Measurements from ENCODE around the gene CNIH1. TPM values are rescaled to one million over a fixed set of nuclear protein-coding genes. Genes with fewer than 3 reads are reported as not detected.

CNIH1 gene
- total and polyA plus RNA-seq, 8 donors: 4.7 to 78.5 (median 34.6) TPM

DNA sequence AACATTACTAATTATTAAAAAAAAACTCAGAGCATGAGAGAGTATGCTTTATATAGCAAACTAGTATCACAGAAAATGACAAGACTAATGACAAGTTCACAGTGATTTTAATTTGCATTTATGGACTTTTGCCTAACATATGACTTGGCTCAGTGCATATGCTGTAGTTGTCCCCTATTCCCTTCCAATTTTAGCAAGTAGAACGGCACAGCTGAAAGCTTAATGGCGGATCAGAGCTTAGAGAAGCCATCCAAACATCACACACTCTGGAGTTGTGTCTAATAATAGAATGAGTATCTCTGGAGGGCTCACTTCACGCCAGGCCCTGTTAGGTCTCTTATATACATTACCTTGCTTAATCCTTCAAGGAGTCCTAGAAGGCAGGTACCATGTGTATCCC, 13.3 kb downstream of the CNIH1 start:
- intact Hi-C loops (cut with DNase I; ENCODE audit: low total_unique reads): no loop called here

DNA sequence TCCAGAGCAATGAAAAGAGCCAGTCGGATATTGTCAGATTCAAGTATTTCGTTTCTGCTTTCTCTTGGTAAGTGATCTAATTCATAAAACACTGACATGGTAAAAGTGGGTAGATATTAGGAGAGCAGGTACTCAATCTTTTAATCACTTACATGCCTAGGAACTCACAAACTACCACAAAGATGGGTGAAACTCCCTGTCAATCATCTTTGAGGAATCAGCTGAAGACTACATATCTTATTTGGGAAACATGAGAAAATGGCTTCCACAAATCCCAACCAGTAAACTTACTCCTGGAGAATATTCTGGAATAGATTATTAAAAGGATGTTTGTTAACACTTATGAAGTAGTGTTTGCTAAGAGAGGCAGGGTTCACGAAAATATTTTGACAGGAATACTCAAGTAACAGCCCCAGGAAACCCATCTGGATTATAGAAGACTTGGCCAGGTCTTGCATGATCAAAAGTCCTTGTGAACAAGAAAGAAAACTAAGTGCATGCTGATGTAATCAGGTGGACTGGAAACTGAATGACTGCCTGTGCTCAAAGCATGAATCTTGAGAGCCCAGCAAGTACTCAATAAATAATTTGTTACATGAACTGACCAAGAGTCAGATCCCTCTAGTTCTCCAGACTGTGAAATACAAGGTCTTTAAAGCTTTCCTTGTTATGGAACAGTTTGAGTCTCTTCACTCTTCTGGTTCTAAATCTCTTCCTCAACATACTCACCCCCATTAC, 15.5 kb downstream of the CNIH1 start:
- peaks cover 0 to 2% (median 0%) of the 10 kb centered on the region in 4 donors for H3K4me1 ChIP-seq
- no peak for TF ChIP-seq POLR2A (IDR thresholded peaks at IDR 0.05)
- no peak overlapping the region for H3K4me3 ChIP-seq
- no peak overlapping the region for H3K27ac ChIP-seq
- DNase-seq: no peak
- no peaks in the 10 kb centered on the region for H3K27me3 ChIP-seq
- peaks cover 20 to 68% (median 57%) of the 10 kb centered on the region in 4 donors for H3K36me3 ChIP-seq
- intact Hi-C loops (cut with DNase I; ENCODE audit: low total_unique reads): no loop called here
- no peaks in the 10 kb centered on the region for H3K9me3 ChIP-seq
- WGBS, 5 donors: 78 to 86% (median 82%) methylated on average over 3 of the region's 3 CpGs

More for the DNA sequence above, 13.3 kb downstream of the CNIH1 start:
- no peaks in the 10 kb centered on the region for H3K4me1 ChIP-seq
- no peaks in the 10 kb centered on the region for H3K27me3 ChIP-seq
- no peak for TF ChIP-seq POLR2AphosphoS5 (IDR thresholded peaks at IDR 0.05)
- no peak for TF ChIP-seq POLR2A (IDR thresholded peaks at IDR 0.05)
- no peak for TF ChIP-seq EP300 (IDR thresholded peaks at IDR 0.05)
- TF ChIP-seq, protein P1, sequence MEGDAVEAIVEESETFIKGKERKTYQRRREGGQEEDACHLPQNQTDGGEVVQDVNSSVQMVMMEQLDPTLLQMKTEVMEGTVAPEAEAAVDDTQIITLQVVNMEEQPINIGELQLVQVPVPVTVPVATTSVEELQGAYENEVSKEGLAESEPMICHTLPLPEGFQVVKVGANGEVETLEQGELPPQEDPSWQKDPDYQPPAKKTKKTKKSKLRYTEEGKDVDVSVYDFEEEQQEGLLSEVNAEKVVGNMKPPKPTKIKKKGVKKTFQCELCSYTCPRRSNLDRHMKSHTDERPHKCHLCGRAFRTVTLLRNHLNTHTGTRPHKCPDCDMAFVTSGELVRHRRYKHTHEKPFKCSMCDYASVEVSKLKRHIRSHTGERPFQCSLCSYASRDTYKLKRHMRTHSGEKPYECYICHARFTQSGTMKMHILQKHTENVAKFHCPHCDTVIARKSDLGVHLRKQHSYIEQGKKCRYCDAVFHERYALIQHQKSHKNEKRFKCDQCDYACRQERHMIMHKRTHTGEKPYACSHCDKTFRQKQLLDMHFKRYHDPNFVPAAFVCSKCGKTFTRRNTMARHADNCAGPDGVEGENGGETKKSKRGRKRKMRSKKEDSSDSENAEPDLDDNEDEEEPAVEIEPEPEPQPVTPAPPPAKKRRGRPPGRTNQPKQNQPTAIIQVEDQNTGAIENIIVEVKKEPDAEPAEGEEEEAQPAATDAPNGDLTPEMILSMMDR (IDR thresholded peaks at IDR 0.05): no peak
- no peak overlapping the region for H3K4me3 ChIP-seq
- no peak for DNase-seq
- no peaks in the 10 kb centered on the region for H3K9me3 ChIP-seq
- no peak overlapping the region for H3K27ac ChIP-seq
- peaks cover 20 to 75% (median 66%) of the 10 kb centered on the region in 4 donors for H3K36me3 ChIP-seq
- 82 to 92% (median 87%) methylated on average over 3 of the region's 3 CpGs for WGBS, 5 donors

DNA sequence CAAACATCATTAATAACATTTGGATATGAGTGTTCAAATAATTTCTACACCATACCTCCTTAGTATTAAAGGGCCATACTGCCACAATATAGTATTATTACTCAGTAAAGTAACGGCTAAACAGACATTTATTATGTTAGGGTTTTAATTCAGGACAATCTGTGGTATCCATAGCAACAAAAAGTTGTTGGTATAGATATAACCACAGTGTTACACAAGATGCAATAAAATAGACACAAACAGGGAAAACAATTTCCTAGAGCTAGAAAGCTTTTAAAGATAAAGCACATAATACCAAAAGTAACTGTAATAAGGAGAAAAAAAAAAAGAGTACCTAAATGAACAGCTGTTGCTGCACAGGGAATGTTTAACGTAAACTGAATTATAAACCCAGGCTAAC, 16.1 kb downstream of the CNIH1 start:
- H3K4me3 ChIP-seq: no peak overlapping the region
- H3K36me3 ChIP-seq: peaks cover 19 to 62% (median 50%) of the 10 kb centered on the region in 4 donors
- no peaks in the 10 kb centered on the region for H3K9me3 ChIP-seq
- TF ChIP-seq POLR2AphosphoS5 (IDR thresholded peaks at IDR 0.05) (no peak), EP300 (IDR thresholded peaks at IDR 0.05) (no peak), POLR2A (IDR thresholded peaks at IDR 0.05) (no peak)
- TF ChIP-seq, protein P1 (IDR thresholded peaks at IDR 0.05): no peak
- 70 to 81% (median 77%) methylated on average over 2 of the region's 2 CpGs for WGBS, 5 donors
- no peaks in the 10 kb centered on the region for H3K27me3 ChIP-seq
- intact Hi-C loops (cut with DNase I; ENCODE audit: low total_unique reads): no loop called here
- no peak for DNase-seq
- no peak overlapping the region for H3K27ac ChIP-seq
- peaks cover 0 to 6% (median 0%) of the 10 kb centered on the region in 4 donors for H3K4me1 ChIP-seq

DNA sequence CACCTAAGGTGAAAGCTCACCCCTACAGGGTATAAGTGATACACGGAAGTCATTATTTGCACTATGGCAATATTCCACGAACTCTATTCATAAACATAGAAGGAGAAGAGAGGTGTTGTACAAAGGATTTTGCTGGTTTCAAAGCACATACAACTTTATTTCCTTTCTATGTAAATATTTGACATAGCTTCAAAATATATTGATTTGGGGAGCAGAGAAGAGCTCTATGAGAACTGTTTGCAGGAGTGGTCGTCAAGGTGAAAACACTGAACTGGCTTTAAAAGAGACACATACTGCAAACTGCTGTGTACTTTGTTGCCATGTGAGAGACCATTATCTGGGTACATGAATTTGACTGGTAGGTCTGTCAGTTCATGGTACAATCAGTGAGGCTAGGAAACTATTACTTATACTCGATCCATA, 16.7 kb downstream of the CNIH1 start:
- H3K27me3 ChIP-seq: no peaks in the 10 kb centered on the region
- H3K9me3 ChIP-seq: no peaks in the 10 kb centered on the region
- DNase-seq: no peak
- H3K4me3 ChIP-seq: no peak overlapping the region
- WGBS, 5 donors: 42 to 69% (median 52%) methylated on average over 4 of the region's 4 CpGs
- peaks cover 0 to 6% (median 0%) of the 10 kb centered on the region in 4 donors for H3K4me1 ChIP-seq
- intact Hi-C loops (cut with DNase I; ENCODE audit: low total_unique reads): no loop called here
- H3K27ac ChIP-seq: no peak overlapping the region
- no peak for TF ChIP-seq POLR2AphosphoS5 (IDR thresholded peaks at IDR 0.05)
- TF ChIP-seq POLR2A (IDR thresholded peaks at IDR 0.05): no peak
- TF ChIP-seq EP300 (IDR thresholded peaks at IDR 0.05): no peak
- TF ChIP-seq, protein P1 (IDR thresholded peaks at IDR 0.05): no peak
- peaks cover 17 to 56% (median 44%) of the 10 kb centered on the region in 4 donors for H3K36me3 ChIP-seq

DNA sequence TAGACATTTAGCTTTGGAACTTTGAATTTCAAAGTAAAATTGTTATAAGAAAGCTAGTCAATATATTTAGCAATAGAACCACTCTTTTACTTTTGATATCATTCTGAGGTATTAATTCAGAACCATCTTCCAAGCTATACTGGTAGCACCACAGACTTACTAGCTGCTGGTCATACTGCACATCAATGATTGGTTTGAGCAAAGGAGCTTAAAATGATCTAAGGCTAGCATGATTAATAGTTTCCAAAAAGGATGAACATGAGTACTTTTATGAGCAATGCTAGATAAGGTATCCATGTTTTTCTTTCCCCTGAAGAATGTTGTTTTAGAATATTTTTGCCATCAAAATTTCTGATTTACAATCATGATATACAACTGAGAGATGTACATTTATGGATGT, 17.2 kb downstream of the CNIH1 start:
- H3K36me3 ChIP-seq: peaks cover 13 to 51% (median 39%) of the 10 kb centered on the region in 4 donors
- no peaks in the 10 kb centered on the region for H3K9me3 ChIP-seq
- DNase-seq: no peak
- H3K27ac ChIP-seq: no peak overlapping the region
- H3K4me3 ChIP-seq: no peak overlapping the region
- intact Hi-C loops (cut with DNase I; ENCODE audit: low total_unique reads): no loop called here
- peaks cover 0 to 6% (median 0%) of the 10 kb centered on the region in 4 donors for H3K4me1 ChIP-seq
- no peaks in the 10 kb centered on the region for H3K27me3 ChIP-seq
- TF ChIP-seq POLR2AphosphoS5 (IDR thresholded peaks at IDR 0.05): no peak
- no peak for TF ChIP-seq POLR2A (IDR thresholded peaks at IDR 0.05)
- no peak for TF ChIP-seq EP300 (IDR thresholded peaks at IDR 0.05)
- TF ChIP-seq, protein P1 (IDR thresholded peaks at IDR 0.05): no peak
